Hematopoietic multipotent progenitor cell treated with erythropoietin and hydrocortisone succinate and interleukin-3 and kit ligand, for 6 days (in vitro differentiated cells): Measurements from ENCODE around the gene HUS1.

Source experiments
- DNase-seq: peaks from one replicate; pipeline ENCODE4 v3.0.0-alpha.2; 2015

HUS1 gene

DNA sequence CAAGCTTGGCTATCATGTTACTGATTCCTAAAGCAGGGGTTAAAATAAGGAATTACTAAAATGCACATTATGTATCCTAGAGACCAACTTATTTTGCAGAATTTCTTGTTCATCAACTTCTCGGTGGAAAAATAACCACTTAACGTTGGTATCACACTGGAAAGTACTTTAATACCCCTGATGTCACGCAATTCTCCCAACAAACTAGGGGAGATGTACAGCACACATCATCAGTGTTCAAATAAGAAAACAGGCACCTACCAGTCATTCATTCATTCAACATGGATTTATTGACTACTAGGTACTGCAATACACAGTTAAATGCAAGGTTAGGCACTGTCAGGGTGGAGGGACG is 648 bp downstream of the HUS1 start:
- no peak for DNase-seq

DNA sequence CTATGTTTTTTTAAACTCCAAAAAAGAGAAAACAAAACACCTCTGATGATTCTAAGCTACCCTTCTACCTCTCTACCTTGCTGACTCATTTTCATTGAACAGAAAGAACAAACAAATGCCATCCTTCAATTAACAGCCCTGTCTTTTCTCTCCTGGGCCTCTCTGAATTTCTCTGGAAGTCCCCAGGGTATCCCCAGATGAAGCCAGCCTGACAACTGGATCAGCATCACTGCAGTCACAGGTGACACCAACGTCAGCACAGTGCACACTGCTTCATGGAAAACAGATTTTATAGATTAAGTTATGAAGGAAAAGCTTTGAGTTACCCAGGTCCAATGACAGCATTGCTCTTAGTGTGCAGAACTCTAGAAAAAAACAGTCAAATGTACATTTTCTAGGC is 5.7 kb downstream of the HUS1 start:
- DNase-seq, result no peak

DNA sequence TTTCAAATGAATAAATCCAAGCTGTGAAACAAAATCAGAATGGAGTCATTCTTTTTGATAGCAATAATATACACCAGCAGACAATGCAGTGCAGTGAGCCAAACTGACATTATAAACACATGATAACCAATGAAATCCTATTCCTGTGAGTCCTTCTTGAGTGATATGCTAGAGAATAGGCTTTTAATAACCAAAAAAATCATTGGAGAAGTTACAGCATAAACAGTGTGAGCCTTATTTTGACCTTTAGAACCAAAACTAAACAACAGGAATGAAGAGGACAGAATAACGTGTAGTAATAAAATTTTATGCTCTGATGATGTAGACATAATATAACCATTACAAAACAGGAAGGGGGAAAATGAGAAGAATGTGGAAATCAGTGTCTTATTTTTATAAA is 8.7 kb downstream of the HUS1 start:
- DNase-seq, result no peak

DNA sequence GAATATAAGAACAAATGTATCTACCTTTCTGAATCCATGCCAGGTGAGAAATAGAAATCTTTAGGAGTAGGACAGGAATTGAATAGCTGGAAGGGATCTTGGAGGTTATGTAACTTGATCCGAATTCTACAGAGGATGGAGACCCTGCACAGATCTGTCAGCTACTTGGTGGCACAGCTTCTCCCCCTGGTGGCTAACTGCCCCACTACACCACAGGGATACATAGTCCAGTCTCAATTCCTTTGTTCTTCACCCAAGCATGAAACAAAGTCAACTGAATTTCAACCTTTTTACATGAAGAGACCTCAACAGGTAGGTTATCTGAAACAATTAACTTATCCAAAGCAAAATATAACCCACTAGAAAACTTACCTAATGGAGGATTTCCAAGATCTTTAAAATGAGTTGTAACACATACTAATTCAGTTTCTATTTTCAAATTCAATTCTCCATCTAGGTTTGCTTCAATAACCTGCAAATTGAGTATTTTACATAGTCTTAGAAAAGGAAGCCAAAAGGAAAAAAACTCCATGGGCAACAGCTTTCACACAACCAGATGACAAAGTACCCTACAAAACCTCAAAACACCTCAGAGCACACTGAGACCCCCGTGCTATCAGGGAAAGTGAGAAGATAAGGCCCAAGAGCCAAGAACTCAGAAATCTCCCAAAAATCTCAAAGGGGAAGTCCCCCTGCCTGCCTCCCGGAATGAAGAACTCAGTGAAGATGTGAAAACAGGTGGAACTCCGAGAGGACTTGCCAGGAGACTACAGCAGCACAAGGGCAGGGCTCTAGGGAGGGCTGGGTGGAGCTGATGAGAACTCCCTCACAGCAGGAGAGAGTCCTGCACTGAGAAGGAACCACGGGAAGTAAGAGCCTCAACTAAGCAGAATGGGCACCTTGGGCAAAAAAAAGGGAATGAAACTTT is 10.3 kb downstream of the HUS1 start:
- peak; percentile 75 for DNase-seq

DNA sequence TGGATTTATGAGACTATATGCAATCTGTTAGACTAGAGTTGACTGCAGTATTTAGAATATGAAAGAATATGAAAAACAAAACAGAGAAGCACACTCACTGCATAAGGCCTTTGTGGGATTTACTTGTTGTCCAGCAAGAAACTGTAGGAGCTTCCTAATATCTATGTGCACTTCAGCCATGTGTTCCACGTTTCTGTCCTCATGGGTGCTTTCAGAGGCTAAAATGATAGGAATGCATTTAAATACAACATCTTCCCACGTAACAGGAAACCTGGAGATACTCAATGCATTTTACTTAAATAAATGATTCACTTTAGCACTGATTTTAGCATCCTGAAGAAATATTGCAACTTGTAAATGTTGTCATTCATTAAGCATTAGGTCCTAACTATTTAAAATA is 11.7 kb downstream of the HUS1 start:
- DNase-seq, result no peak

DNA sequence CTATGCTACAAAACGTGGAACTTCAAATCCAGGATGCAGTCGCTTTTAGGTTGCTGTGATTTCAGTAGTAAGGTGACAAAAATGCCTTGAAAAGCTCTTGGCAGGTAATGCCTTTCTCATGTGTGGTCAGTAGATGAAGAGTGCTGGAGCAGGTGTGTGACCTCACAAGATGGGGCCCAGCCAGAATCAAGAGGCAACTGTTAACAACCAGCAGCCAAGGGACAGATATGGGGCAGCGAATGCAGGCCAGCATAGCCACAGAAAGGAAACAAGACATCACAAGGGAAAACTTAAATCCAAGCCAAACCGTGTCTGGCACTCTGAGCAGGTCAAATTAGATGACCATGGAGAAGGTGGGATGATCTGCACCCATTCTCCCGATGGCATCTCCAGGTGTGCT is 12.3 kb downstream of the HUS1 start:
- DNase-seq, result no peak

DNA sequence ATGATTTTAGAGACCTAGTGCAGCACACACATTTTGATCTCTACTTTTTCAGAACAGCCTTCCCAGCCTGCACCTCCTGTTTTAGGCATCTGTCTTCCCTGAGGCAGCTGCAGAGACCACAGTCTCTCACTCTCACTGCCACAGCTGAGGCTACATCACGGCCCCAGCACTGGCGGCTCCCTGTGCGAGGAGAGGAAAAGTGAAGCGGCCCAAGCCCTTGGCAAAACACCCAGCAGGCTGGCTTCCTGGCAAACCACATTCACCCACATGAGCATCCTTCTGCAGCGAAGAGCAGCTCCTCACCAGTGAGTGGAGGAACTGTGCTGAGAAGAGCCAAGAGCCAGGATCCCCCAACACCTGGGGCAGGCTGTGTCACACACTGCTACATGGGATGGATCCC is 14.0 kb downstream of the HUS1 start:
- DNase-seq, result no peak

DNA sequence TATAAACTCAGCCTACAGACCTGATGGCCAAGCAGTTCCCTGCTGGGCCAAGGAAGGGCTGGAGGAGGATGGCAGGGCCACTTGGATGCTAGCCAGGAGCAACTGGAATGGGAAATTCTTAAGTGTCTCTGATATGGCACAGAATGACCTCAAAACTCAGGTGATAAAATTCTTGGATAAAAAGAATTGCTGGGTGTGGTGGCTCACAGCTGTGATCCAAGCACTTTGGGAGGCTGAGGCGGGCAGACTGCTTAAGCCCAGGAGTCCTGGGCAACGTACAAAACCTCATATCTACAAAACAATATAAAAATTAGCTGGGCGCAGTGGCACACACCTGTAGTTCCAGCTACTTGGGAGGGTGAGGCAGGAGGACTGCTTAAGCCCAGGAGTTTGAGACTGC is 17.2 kb downstream of the HUS1 start:
- DNase-seq, result no peak

DNA sequence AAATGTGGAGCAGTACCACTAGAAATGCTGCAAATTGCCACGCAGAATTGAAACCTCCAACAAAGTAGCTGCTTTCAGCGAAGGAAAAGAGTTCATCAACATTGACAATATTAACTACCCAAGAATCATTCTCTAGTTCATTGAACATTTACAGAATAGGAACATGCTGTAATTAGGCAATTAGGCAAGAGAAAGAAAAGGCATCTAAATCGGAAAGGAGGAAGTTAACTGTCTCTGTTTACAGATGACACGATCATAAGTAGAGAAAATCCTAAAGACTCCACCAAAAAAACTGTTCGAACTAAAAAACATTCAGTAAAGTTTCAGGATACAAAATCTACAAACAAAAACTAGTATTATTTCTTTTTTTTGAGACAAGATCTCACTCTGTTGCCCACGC is 22.3 kb downstream of the HUS1 start:
- no peak for DNase-seq

DNA sequence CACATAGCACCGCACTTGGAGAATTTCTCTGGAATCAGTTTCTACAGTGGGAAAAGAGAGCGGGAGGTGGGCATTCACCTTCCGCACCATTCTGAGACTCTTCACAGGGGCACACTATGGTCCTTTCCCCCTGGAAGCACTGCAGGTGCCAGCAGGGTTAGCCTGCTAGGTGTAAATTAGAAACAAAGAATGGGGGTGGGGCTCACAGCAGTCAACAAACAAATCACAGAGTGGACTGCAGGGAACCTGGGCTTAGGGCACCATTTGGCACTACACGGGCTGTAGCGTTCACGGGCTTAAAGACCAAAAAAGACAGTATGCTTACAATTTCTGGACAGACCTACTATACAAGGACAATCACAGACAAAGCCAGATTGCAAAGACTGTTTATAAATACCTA is 23.2 kb downstream of the HUS1 start:
- no peak for DNase-seq

DNA sequence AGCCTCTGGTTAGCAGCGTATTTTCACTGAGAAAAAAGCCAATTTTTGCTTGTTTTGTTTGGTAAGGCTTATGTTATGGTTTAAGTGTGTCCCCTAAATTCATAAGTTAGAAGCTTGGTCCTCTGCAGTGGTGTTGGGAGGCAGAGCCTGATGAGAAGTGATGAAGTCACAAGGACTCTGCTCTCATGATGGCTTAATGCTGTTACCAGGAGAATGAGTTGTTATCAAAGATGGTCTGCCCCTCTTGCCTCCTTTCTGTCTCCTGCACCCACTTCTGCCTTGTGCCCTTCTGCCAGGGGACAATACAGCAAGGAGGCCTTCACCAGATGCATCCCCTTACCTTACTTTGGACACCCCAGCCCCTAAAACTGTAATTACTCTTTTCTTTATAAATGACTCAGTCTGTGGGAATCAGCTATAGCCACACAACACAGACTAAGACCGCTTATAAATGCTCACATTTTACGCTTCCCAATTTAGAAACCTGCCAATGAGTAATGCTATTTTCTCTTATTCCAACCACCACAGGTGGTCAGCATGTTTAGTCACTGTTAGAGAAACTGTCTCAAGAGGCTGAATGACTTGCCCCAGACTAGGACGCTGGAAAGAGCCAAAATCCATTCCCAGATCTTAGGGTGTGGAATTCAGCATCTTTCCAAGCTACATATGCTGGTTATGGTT is 25.0 kb downstream of the HUS1 start:
- no peak for DNase-seq

DNA sequence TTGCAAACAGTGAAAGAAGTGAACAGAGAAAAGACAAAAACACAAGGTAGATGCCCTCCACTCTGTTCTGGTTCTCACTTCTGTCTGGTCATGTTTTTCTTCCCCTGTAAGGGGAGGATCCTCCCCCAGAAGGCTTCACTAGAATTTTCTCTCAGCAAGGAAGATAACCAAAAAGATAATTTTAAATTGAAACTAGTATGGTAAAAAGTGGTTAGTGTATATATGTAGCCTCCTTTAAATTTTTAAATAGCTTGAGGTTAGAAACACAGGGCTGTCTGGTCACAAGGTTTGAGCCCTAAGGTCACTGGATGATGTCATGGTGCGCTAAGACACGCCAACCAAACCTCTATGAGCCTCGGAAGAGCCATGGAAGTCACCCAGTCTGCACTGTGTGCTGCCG is 25.6 kb downstream of the HUS1 start:
- DNase-seq, result no peak

DNA sequence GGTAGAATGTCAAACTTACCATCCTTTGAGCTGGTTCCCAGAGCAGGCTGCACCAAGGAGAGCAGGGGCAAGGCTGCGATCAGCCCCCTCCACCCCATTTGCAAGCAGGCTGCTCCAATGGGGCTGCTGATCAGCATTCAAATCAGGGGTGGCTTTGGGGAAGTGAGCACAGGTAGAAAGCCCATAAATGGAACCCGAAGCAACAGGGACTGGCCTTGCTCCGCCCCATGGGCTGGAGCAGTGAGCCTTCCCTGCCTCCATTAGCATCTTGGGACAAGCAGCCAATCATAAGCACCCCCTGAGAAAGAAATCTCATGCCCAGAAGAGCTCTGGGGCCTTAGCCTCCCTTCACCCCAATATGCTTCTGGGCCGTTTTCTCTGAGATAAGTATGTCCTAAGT is 27.2 kb downstream of the HUS1 start:
- DNase-seq, result no peak

DNA sequence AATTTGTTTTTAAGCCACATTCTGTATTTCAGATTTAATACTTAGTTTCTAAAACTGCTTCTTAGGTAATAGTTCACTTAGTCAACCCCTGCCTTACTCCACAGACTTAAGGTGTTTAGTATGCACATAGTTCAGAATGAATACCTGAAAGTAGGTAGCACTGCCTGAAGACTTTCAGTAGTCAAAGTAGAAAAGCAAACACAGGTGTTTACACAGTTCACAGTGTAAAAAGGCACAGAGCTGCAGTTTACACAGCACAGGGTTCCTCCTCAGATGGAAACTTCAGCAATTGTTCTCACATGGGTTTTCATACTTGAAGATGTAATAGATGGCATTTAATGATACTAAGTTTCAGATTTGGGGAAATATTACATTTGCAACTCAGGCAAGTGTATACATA is 28.0 kb downstream of the HUS1 start:
- no peak for DNase-seq

DNA sequence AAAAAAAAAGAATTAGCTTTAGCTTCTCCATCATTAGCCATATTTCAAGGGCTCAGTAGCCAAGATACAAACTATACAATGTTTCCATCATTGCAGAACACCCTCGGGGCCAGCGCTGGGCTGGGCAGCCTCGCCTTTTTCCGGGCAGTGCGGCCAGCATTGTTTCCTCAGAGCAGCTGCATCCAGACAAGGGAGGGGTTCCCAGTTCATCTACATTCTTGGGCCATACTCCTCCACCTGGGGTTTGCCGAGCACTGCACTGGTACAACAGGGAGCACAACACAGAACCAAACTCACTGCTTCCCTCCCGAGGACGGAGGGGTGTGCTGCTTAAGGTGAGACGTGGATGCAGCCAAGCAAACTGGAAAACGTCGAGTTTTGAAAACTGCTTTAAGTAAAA is 28.7 kb downstream of the HUS1 start:
- no peak for DNase-seq

DNA sequence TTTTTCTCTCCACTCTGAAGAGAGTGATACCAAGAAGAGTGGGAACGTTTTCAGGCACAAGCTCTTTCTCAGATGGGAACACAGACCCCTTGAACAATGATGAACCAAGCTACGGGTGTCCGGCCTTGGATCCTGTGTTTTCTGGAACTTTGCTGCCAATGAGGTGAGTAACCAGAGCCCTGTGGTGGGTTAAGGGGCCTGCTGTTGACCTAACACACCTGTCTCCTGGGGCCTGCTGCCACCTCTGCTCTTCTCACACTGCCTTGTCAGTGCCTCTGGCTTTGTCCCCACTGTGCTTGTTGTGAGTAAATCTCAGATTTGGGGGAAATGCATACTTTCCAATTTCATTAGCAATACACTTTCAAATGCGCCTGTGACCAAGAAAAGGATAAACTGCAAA is 29.7 kb downstream of the HUS1 start:
- DNase-seq, result no peak

DNA sequence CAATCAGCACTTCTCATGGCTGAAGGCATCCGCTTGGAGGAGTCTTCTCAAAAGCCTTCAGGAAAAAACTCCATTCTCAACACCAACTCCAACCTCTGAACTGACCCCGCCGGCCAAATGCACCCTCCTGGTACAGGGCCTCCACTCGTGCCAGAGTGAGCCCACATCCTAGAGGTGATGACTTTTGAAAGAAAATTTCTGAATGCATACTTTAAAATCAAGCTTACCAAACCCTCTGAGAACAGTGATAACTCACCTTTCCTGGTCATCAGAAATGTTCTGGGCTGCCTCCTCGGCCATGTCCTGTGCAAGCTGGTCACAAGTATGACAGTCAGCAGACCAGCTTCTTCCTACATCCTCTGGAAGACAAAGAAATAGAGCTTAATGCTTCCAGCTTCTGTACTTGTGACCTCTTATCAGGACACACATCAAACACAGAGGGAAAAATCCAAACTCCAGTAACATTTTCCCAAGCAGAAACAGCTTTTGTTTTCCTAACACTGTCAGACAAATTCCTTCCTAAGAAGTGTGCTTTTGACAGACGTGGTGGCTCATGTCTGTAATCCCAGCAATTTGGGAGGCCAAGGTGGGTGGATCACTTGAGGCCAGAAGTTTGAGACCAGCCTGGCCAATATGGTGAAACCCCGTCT is 31.1 kb downstream of the HUS1 start, which contains the start of gene PKD1L1:
Gene PKD1L1, minus strand, starts transcription at position 326 of the 650 bp plus-strand sequence. Its CDS starts 26 bp downstream, at position 300.
- no peak for DNase-seq

DNA sequence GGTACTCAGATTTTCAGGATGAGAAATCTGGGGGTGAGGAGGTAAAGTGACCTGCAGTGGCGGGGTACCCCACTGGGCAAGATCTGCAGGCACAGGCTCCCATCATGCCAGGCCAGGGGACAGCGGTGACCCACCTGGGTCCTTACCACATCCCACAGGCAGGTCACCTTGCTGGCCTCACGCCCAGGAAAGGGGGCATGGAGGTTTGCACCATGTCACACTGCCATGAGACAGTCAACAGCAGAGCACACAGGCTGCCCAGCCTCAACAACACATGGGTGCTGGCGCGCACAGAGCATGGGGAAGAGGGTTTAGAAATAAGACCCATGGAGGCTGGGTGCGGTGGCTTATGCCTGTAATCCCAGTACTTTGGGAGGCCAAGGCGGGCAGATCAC is 32.1 kb downstream of the HUS1 start:
- no peak for DNase-seq

DNA sequence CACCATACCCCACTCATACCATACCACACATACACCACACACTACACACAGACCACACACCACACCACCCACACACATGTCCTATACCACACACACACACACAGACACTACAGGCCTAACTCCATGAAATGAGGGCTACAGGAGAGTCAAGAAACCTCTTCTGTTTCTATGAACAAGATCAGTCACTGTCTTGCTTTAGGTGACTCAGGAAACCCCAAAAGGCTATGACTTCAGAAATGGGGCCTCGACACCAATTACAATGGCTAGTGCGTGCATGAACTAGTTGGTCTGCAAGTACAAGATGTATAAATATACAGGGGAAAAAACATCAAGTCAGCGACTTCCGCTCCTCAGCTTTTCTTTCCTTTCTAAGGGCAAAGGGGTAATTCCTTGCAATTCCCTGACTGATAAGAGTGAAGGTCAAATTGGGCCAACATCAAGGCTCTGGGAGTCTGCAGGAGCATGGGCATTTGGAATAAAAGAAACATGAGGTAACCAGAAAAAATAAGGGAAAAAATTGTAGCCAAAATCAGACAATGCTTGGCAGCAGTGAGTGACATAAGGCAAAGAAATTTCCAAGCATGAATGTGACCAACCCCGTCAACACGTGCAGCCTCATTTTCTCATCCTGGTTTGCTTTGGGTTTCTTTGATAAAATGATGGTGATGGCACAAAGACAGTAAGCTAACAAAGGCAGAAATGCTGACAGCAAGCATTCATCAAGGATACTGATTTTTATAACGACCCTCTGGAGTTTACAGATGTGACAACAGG is 32.6 kb downstream of the HUS1 start:
- no peak for DNase-seq

DNA sequence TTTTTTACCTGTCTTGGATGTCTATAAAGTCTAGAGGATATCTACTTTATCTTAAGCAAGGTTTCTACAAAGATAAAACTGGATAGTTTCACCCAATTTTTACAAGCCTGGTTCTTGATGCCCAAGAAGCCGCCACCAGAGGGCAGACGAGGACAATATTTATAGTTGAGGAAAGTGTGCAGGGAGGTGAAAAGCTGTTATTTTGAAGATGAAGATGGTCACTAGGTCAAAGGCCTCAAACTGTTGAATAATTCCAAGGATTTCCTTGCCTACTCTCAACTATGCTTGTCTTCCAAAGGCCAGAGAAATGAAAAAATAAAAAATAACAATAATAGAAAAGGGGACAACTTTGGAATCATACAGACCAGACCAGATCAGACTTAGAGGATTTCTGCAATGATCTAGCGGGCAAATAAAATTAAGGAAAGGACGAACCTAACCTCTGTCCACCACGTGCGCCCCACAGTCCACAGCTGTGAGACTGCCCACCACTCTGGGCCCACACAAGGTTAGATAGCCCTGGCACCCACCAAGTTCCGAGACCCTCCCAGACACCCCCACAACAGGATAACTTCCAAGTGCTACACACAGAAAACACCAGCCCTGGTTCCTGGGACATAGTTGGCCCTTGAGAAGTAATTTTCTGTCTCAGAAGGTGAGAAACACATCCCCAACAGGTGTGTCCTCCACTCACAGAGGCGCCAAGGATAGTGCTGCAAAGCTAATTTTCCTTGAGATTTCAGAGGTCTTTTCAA is 34.0 kb downstream of the HUS1 start:
- peak; percentile 90 for DNase-seq

DNA sequence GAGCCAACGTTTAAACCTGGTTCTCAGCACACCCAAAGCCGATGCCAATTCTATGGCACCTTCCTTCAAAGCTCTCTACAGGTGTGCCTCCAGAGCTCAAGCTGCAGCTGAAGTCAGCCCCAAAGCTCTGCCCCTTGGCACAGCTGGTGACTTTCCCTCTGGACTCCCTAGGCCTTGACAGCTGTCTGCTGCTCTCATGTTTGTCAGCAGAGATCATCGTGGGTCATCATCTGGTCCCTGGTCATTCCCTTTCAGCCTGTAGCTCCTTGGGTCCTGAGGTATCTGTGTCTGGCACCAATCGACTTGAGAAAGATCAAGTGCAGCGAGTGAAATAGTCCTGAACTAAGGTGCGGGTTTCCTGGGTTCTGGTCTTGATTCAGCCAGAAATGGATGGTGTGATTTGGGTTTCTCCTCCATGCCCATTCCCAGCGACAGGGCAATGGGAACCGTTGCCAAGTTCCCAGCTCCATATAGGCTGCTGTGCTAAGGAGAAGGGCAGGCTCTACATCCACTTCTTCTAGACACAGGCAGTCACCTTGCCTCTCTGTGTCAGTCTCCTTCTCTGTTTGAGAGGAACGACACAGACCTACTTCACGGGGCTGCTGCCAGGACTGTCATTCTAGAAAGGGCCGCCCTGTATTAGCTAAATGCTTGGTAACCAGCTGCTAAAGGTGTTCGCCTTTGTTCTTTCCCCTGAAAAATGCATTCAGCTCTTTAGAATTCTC is 34.7 kb downstream of the HUS1 start:
- DNase-seq, result no peak
